Neural progenitor cell (in vitro differentiated cells): ENCODE data around the gene GRIK2. TPM values are rescaled to one million over a fixed set of nuclear protein-coding genes. Genes with fewer than 3 reads are reported as not detected.
"Not testable (repeated sequence)": the region's sequence is repeated elsewhere in the genome, so short reads cannot be mapped to it uniquely, and the experiment has no call there.

Source experiments
- DNase-seq: peaks from one replicate; pipeline ENCODE4 v3.0.0-alpha.2; 2016; ENCODE audit warnings: low spot score
- H2AFZ ChIP-seq: fragments of 200-600 bp; sonication (generic); replicated peaks from 2 replicates; pipeline ENCODE4 v1.6.1; 2016; ENCODE audit warnings: antibody characterized with exemption
- H3F3A ChIP-seq: fragments of 200-600 bp; sonication (generic); 2 replicates; pipeline ENCODE4 v1.6.1; 2016; ENCODE audit warnings: antibody characterized with exemption, low read depth
- H3K27ac ChIP-seq: fragments of 200-600 bp; sonication (generic); 2 replicates; pipeline ENCODE4 v1.5.1; 2016; ENCODE audit warnings: mild to moderate bottlenecking
- H3K27me3 ChIP-seq: fragments of 200-600 bp; sonication (generic); 2 replicates; pipeline ENCODE4 v1.6.1; 2016; ENCODE audit warnings: mild to moderate bottlenecking, moderate library complexity
- H3K36me3 ChIP-seq: fragments of 200-600 bp; sonication (generic); 2 replicates; pipeline ENCODE4 v1.5.1; 2016
- H3K4me1 ChIP-seq: fragments of 200-600 bp; sonication (generic); 2 replicates; pipeline ENCODE4 v1.6.1; 2016; ENCODE audit warnings: mixed run types
- H3K4me2 ChIP-seq: fragments of 200-600 bp; sonication (generic); 2 replicates; pipeline ENCODE4 v1.6.1; 2016
- H3K4me3 ChIP-seq: fragments of 200-600 bp; sonication (generic); 2 replicates; pipeline ENCODE4 v1.5.1; 2016
- H3K79me2 ChIP-seq: fragments of 200-600 bp; sonication (generic); 2 replicates; pipeline ENCODE4 v1.6.1; 2016; ENCODE audit warnings: low read depth
- H3K9ac ChIP-seq: fragments of 200-600 bp; sonication (generic); 2 replicates; pipeline ENCODE4 v1.6.1; 2016
- H3K9me3 ChIP-seq: fragments of 200-600 bp; sonication (generic); 2 replicates; pipeline ENCODE4 v1.5.1; 2016; ENCODE audit warnings: low read depth
- H4K20me1 ChIP-seq: fragments of 200-600 bp; sonication (generic); 2 replicates; pipeline ENCODE4 v1.6.1; 2016; ENCODE audit warnings: low read depth
- H3K27ac Mint-ChIP-seq: 3 replicates; pipeline ENCODE4 v1.8.0; 2021; ENCODE audit warnings: mixed read lengths
- H3K27me3 Mint-ChIP-seq: 2 replicates; pipeline ENCODE4 v1.8.0; 2022; ENCODE audit warnings: low read depth, mild to moderate bottlenecking, inconsistent platforms, moderate library complexity, mixed read lengths; ENCODE audit not compliant: insufficient read depth
- H3K36me3 Mint-ChIP-seq: 3 replicates; pipeline ENCODE4 v1.8.0; 2021; ENCODE audit warnings: mixed read lengths
- H3K4me1 Mint-ChIP-seq: 3 replicates; pipeline ENCODE4 v1.8.0; 2021; ENCODE audit warnings: mixed read lengths
- H3K4me3 Mint-ChIP-seq: 3 replicates; pipeline ENCODE4 v1.8.0; 2021; ENCODE audit warnings: mild to moderate bottlenecking, moderate library complexity, mixed read lengths
- H3K9me3 Mint-ChIP-seq: 3 replicates; pipeline ENCODE4 v1.8.0; 2020; ENCODE audit warnings: mixed read lengths
- CTCF ChIP-seq: fragments of 200-600 bp; sonication (generic); IDR thresholded peaks from 2 replicates; pipeline ENCODE4 v1.5.1; 2017; ENCODE audit warnings: antibody characterized with exemption, mild to moderate bottlenecking
- EZH2 ChIP-seq: fragments of 200-600 bp; sonication (generic); IDR thresholded peaks from 2 replicates; pipeline ENCODE4 v1.6.1; 2017; ENCODE audit warnings: antibody characterized with exemption, mild to moderate bottlenecking, moderate library complexity
- EZH2phosphoT487 ChIP-seq: fragments of 200-600 bp; sonication (generic); IDR thresholded peaks from 2 replicates; pipeline ENCODE4 v1.6.1; 2017; ENCODE audit warnings: antibody characterized with exemption
- total RNA-seq: library from RNA; depleted of rRNA; stranded (reverse); fragments of >200 nt; gene quantifications from 2 replicates; pipeline ENCODE4 v1.2.3, GENCODE V29; 2015; ENCODE audit warnings: low replicate concordance

Gene GRIK2
- total RNA-seq, 1 donor from 2014 or later = 0.88 TPM

- no peak overlapping the region for H2AFZ ChIP-seq
- no peak for TF ChIP-seq EZH2
- no peak for TF ChIP-seq EZH2phosphoT487
- TF ChIP-seq CTCF = no peak
Measured at GRCh38 chr6:101630941-101631340, 237.4 kb downstream of the GRIK2 start.

GRCh38 chr6:101633081-101633480, 239.6 kb downstream of the GRIK2 start:
- DNase-seq = no peak
- Histone ChIP-seq H3K27ac (no peak overlapping the region), H3K4me3 (no peak overlapping the region), H3F3A (no peaks in the 10 kb centered on the region), H3K9me3 (no peaks in the 10 kb centered on the region), H3K4me1 (no peaks in the 10 kb centered on the region), H3K27me3 (no peaks in the 10 kb centered on the region), H3K9ac (no peak overlapping the region), H4K20me1 (no peaks in the 10 kb centered on the region), H3K4me2 (no peak overlapping the region), H2AFZ (no peak overlapping the region), H3K79me2 (no peaks in the 10 kb centered on the region), H3K36me3 (no peaks in the 10 kb centered on the region)
- H3K4me3 Mint-ChIP-seq = no peak overlapping the region
- H3K36me3 Mint-ChIP-seq = no peaks in the 10 kb centered on the region
- H3K27ac Mint-ChIP-seq = no peak overlapping the region
- no peaks in the 10 kb centered on the region for H3K9me3 Mint-ChIP-seq
- H3K27me3 Mint-ChIP-seq = peaks cover 2% of the 10 kb centered on the region
- TF ChIP-seq CTCF = no peak
- no peak for TF ChIP-seq EZH2
- TF ChIP-seq EZH2phosphoT487 = no peak
- H3K4me1 Mint-ChIP-seq = no peaks in the 10 kb centered on the region

More at GRCh38 chr6:101630941-101631340, 237.4 kb downstream of the GRIK2 start:
- Histone ChIP-seq H3K4me2 (no peak overlapping the region), H3K9me3 (no peaks in the 10 kb centered on the region), H3K36me3 (no peaks in the 10 kb centered on the region), H3K4me1 (no peaks in the 10 kb centered on the region), H3K4me3 (no peak overlapping the region), H3F3A (no peaks in the 10 kb centered on the region), H3K79me2 (no peaks in the 10 kb centered on the region), H3K9ac (no peak overlapping the region), H3K27ac (no peak overlapping the region), H3K27me3 (no peaks in the 10 kb centered on the region), H4K20me1 (no peaks in the 10 kb centered on the region)
- Mint-ChIP-seq H3K27ac (no peak overlapping the region), H3K4me3 (no peak overlapping the region), H3K4me1 (no peaks in the 10 kb centered on the region), H3K36me3 (no peaks in the 10 kb centered on the region), H3K27me3 (no peaks in the 10 kb centered on the region), H3K9me3 (no peaks in the 10 kb centered on the region)
- DNase-seq = no peak

- not testable (repeated sequence) for H3K79me2 ChIP-seq, H3K4me2 ChIP-seq, H3K36me3 ChIP-seq, H3K9me3 Mint-ChIP-seq, H3K9ac ChIP-seq, H3K27ac Mint-ChIP-seq, H3K27me3 ChIP-seq, H3K9me3 ChIP-seq, H3K27me3 Mint-ChIP-seq, H3K4me1 ChIP-seq, DNase-seq, H3K4me1 Mint-ChIP-seq, H4K20me1 ChIP-seq, H3K36me3 Mint-ChIP-seq, H3K27ac ChIP-seq, H3F3A ChIP-seq, H3K4me3 ChIP-seq, H2AFZ ChIP-seq, H3K4me3 Mint-ChIP-seq
Measured at GRCh38 chr6:101638865-101639264, 245.4 kb downstream of the GRIK2 start.

GRCh38 chr6:101640131-101640530, 246.6 kb downstream of the GRIK2 start:
- Histone ChIP-seq H3K4me2 (no peak overlapping the region), H3K4me1 (no peaks in the 10 kb centered on the region), H3K27ac (no peak overlapping the region), H3K9me3 (no peaks in the 10 kb centered on the region), H3K27me3 (no peaks in the 10 kb centered on the region), H3K4me3 (no peak overlapping the region), H3F3A (no peaks in the 10 kb centered on the region), H4K20me1 (no peaks in the 10 kb centered on the region), H2AFZ (no peak overlapping the region), H3K79me2 (no peaks in the 10 kb centered on the region), H3K36me3 (no peaks in the 10 kb centered on the region), H3K9ac (no peak overlapping the region)
- no peaks in the 10 kb centered on the region for H3K36me3 Mint-ChIP-seq
- peaks cover 2% of the 10 kb centered on the region for H3K27me3 Mint-ChIP-seq
- no peak overlapping the region for H3K4me3 Mint-ChIP-seq
- H3K9me3 Mint-ChIP-seq = no peaks in the 10 kb centered on the region
- TF ChIP-seq EZH2phosphoT487 (no peak), CTCF (no peak), EZH2 (no peak)
- no peaks in the 10 kb centered on the region for H3K4me1 Mint-ChIP-seq
- no peak for DNase-seq
- no peak overlapping the region for H3K27ac Mint-ChIP-seq
